Endometrial microvascular endothelial cells (primary cell): ENCODE measurements around the gene CAMSAP3. TPM values are rescaled to one million over a fixed set of nuclear protein-coding genes. Genes with fewer than 3 reads are reported as not detected.

Source experiments
- in situ Hi-C: cut with HindIII; loops from 2 replicates; pipeline ENCODE4 v1.10.0; 2017; ENCODE audit warnings: low sequenced_read_pairs, low pct_unique_long_range_greater_than_20kb; ENCODE audit errors: inconsistent ontology term
- total RNA-seq: library from RNA; depleted of rRNA; stranded (reverse); fragments of >200 nt; gene quantifications from one replicate; pipeline ENCODE4 v1.2.3, GENCODE V29; 2015; ENCODE audit errors: inconsistent ontology term

CAMSAP3 gene
- total RNA-seq, 1 donor from 2014 or later, result not detected

- in situ Hi-C loops, result no loop called here
Observed at GRCh38 chr19:7607212-7607873, 11.7 kb downstream of the CAMSAP3 start.

- in situ Hi-C loops, result no loop called here
Observed at GRCh38 chr19:7607874-7608560, 12.4 kb downstream of the CAMSAP3 start.

- in situ Hi-C loops, result no loop called here
Observed at GRCh38 chr19:7610491-7611240, 15.0 kb downstream of the CAMSAP3 start.

- in situ Hi-C loops, result no loop called here
Observed at GRCh38 chr19:7611541-7612279, 16.0 kb downstream of the CAMSAP3 start.

GRCh38 chr19:7612282-7613274 lies 16.9 kb downstream of the CAMSAP3 start:
- in situ Hi-C loops, result no loop called here

- in situ Hi-C loops, result no loop called here
Observed at GRCh38 chr19:7614859-7615741, 19.4 kb downstream of the CAMSAP3 start.

- in situ Hi-C loops, result no loop called here
Observed at GRCh38 chr19:7617172-7617571, 21.5 kb downstream of the CAMSAP3 start.

- in situ Hi-C loops, result no loop called here
Observed at GRCh38 chr19:7617735-7618134, 22.1 kb downstream of the CAMSAP3 start.

GRCh38 chr19:7618348-7618747 lies 22.7 kb downstream of the CAMSAP3 start:
- in situ Hi-C loops, result no loop called here

- in situ Hi-C loops, result no loop called here
Observed at GRCh38 chr19:7618771-7619510, 23.3 kb downstream of the CAMSAP3 start.

- in situ Hi-C loops, result no loop called here
Observed at GRCh38 chr19:7619671-7620441, 24.2 kb downstream of the CAMSAP3 start.

GRCh38 chr19:7620442-7621412 lies 25.1 kb downstream of the CAMSAP3 start:
- in situ Hi-C loops, result no loop called here

GRCh38 chr19:7622933-7623685 lies 27.4 kb downstream of the CAMSAP3 start:
- in situ Hi-C loops, result no loop called here
